Right hindlimb (tissue), 1 donor: ENCODE measurements around the gene AHCTF1.

ENCODE experiments used
- DNase-seq: peaks from one replicate; pipeline ENCODE4 v3.0.0-alpha.2; 2018

Gene AHCTF1, protein sequence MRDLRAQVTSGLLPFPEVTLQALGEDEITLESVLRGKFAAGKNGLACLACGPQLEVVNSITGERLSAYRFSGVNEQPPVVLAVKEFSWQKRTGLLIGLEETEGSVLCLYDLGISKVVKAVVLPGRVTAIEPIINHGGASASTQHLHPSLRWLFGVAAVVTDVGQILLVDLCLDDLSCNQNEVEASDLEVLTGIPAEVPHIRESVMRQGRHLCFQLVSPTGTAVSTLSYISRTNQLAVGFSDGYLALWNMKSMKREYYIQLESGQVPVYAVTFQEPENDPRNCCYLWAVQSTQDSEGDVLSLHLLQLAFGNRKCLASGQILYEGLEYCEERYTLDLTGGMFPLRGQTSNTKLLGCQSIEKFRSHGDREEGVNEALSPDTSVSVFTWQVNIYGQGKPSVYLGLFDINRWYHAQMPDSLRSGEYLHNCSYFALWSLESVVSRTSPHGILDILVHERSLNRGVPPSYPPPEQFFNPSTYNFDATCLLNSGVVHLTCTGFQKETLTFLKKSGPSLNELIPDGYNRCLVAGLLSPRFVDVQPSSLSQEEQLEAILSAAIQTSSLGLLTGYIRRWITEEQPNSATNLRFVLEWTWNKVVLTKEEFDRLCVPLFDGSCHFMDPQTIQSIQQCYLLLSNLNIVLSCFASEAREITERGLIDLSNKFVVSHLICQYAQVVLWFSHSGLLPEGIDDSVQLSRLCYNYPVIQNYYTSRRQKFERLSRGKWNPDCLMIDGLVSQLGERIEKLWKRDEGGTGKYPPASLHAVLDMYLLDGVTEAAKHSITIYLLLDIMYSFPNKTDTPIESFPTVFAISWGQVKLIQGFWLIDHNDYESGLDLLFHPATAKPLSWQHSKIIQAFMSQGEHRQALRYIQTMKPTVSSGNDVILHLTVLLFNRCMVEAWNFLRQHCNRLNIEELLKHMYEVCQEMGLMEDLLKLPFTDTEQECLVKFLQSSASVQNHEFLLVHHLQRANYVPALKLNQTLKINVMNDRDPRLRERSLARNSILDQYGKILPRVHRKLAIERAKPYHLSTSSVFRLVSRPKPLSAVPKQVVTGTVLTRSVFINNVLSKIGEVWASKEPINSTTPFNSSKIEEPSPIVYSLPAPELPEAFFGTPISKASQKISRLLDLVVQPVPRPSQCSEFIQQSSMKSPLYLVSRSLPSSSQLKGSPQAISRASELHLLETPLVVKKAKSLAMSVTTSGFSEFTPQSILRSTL (N-terminal part only)

GRCh38 chr1:246931549-246932365, at the start of gene AHCTF1:
Gene AHCTF1, minus strand, starts transcription at chr1:246931948. Its CDS starts 13,578 bp downstream, at chr1:246918370.
- DNase-seq: peak; percentile 99

DNA sequence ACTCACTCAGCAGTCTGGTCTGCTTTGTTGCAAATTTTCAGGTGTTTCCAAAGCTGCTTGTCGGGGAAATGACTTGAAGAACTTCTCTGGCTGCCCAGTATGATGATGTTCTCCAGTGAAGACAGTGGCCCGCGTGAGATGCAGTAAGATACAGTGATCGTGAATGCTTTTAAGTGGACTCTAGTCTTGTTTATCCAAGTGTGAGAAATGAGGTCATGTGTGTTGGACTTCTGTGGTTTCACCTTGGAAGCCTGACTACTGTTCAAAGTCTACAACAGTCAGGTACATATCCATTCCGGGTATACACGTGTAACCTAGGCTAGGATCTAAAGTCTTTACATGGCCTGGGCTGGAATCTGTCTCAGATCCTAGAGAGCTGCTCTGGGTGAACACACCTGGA, 47.0 kb upstream of the AHCTF1 start:
- no peak for DNase-seq

GRCh38 chr1:246978281-246978680, 46.5 kb upstream of the AHCTF1 start:
- no peak for DNase-seq

GRCh38 chr1:246971969-246972368, 40.2 kb upstream of the AHCTF1 start:
- DNase-seq: no peak

DNA sequence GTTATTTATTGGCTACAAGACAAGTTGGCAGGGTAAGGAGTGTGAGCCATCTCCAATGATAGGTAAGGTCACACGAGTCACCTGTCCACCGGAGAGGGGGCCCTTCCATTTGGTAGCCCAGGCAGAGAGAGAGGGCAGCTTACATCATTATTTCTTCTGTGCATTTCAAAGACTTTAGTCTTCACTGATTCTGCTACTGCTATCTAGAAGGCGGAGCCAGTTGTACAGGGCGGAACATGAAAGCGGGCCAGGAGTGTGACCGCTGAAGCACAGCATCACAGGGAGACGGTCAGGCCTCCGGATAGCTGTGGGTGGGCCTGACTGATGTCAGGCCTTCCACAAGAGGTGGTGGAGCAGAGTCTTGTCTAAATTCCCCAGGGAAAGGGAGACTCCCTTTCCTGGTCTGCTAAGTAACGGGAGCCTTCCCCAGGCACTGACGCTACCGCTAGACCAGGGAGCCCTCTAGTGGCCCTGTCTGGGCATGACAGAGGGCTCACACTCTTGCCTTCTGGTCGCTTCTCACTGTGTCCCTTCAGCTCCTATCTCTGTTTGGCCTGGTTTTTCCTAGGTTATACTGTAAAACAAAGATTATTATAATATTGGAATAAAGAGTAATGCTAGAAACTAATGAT, 39.5 kb upstream of the AHCTF1 start:
- DNase-seq: no peak

- no peak for DNase-seq
Observed at GRCh38 chr1:246969621-246970020, 37.9 kb upstream of the AHCTF1 start.

GRCh38 chr1:246966502-246966901, 34.8 kb upstream of the AHCTF1 start:
- DNase-seq: no peak

- DNase-seq: no peak
Observed at GRCh38 chr1:246959944-246960693, 28.4 kb upstream of the AHCTF1 start.

GRCh38 chr1:246954126-246954525, 22.4 kb upstream of the AHCTF1 start:
- no peak for DNase-seq

DNA sequence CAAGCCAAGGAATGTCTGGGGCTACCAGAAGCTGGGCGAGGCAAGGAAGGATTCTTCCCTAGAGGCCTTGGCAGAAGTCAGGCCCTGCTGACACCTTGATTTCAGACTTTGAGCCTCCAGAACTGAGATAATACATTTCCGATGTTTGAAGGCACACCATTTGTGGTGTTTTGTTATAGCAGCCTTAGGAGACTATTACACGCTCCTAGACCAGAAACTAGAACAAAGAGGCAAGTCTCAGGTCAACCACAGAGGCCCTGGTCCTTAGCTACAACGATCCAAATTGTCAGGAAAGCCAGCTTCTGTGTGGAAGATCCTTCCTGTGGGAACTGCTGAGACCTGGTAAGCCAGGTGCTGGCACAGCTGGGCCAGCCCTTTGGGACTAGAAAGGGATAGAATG, 19.7 kb upstream of the AHCTF1 start:
- no peak for DNase-seq

GRCh38 chr1:246949956-246950355, 18.2 kb upstream of the AHCTF1 start:
- DNase-seq: no peak

- no peak for DNase-seq
Observed at GRCh38 chr1:246947255-246947654, 15.5 kb upstream of the AHCTF1 start.

- no peak for DNase-seq
Observed at GRCh38 chr1:246946366-246946765, 14.6 kb upstream of the AHCTF1 start.

DNA sequence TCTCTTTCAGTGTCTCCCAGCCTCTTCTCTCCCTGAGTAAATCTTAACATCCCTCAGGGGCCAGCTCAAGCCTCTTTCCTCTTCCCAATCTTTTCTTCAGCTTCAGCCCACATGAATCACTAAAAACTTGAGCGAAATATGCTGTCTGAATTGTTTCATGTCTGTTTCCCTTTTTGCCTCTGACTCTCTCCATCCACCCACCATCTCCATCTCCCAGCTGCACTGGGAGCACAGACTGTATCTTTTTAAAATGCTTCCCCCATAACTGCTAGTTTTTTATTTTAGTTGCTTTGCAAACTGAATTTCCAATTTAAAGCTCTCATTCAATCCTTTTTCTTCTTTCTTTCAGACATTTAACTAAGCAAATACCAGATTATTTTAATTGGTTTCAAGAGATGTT, 3.0 kb upstream of the AHCTF1 start:
- DNase-seq: no peak

GRCh38 chr1:246933893-246934292, 2.1 kb upstream of the AHCTF1 start:
- DNase-seq: no peak

GRCh38 chr1:246932366-246932700, 585 bp upstream of the AHCTF1 start:
- DNase-seq: no peak

DNA sequence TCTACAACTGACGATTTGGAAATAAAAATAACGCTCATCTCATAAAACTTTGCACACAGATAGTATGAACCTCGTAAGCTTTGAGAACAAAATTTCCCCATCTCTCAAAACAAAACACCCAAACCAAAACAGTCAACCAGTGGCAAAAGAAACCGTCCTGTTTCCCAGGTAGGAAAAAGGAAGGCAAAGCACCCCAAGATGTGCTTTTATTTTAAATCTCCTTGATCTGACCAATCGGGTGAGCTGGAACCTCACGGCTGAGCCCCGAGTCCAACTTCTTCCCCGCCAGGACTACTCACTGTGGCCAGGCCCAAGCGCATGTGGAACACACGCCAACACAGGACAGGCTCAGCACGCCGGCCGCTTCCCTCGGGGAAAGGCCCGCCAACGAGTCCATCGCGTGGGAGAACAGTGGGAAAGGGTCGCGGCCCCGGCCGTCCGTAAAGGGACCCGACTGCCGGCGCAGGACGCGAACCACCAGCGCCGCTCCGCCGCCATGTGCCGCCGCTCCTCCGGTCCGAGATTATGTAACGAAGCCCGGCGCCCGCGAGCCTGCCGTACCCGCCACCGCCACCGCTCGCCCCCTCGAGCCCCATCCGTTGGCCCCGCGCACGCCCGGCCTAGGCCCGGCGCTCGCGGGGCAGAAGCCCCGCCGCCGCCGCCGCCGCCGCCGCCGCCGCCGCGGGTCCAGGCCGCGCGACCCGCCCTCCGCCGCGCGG, 759 bp downstream of the AHCTF1 start:
- peak; percentile 68 for DNase-seq

- DNase-seq: no peak
Observed at GRCh38 chr1:246925997-246926626, 5.6 kb downstream of the AHCTF1 start.

DNA sequence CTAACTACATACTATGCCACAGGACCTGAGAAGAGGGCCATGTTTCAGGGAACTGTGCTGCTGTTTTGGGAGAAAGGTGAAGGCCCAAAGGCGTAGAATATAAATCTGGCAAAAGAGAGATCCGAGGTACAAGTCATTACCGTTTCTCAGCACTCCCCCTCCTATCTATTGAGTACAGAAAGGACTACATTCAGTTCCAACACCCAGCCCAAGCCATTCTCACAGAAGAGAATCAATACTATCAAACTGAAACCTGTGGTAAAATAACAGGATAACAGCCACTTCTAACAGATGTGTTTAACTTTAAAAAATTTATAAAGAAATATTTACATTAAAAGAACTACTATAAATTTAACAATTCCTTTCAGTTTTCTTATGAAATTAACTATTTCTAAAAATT, 7.8 kb downstream of the AHCTF1 start:
- no peak for DNase-seq

GRCh38 chr1:246923482-246923881, 8.3 kb downstream of the AHCTF1 start:
- DNase-seq: no peak
